Activated T-cell treated with anti-CD3 and anti-CD28 coated beads, Interleukin-2, amount 50 U/mL, for 24 hours (primary cell): ENCODE results near the gene FBXW12.

Experiments used
- DNase-seq: peaks from one replicate; pipeline ENCODE4 v3.0.0-alpha.2; 2020
- H3K27ac Mint-ChIP-seq: 2 replicates; pipeline ENCODE4 v1.8.0; 2020; ENCODE audit warnings: mild to moderate bottlenecking, mixed read lengths
- H3K27me3 Mint-ChIP-seq: 2 replicates; pipeline ENCODE4 v1.8.0; 2020; ENCODE audit warnings: mixed read lengths
- H3K36me3 Mint-ChIP-seq: 2 replicates; pipeline ENCODE4 v1.8.0; 2020; ENCODE audit warnings: low read depth, mixed read lengths
- H3K4me1 Mint-ChIP-seq: 2 replicates; pipeline ENCODE4 v1.8.0; 2020; ENCODE audit warnings: low read depth, mixed read lengths
- H3K4me3 Mint-ChIP-seq: 2 replicates; pipeline ENCODE4 v1.8.0; 2020; ENCODE audit warnings: mild to moderate bottlenecking, moderate library complexity, mixed read lengths
- H3K9me3 Mint-ChIP-seq: 2 replicates; pipeline ENCODE4 v1.8.0; 2020; ENCODE audit warnings: mixed read lengths

The FBXW12 gene

GRCh38 chr3:48440590-48440958 lies 68.6 kb downstream of the FBXW12 start:
- Mint-ChIP-seq H3K4me3 (peak overlapping the region; percentile 94), H3K27me3 (no peaks in the 10 kb centered on the region), H3K27ac (peak overlapping the region; percentile 97), H3K4me1 (peaks cover 42% of the 10 kb centered on the region), H3K36me3 (peaks cover 57% of the 10 kb centered on the region), H3K9me3 (no peaks in the 10 kb centered on the region)
- DNase-seq: no peak

GRCh38 chr3:48441940-48442339 lies 69.9 kb downstream of the FBXW12 start:
- peaks cover 68% of the 10 kb centered on the region for H3K36me3 Mint-ChIP-seq
- no peaks in the 10 kb centered on the region for H3K9me3 Mint-ChIP-seq
- DNase-seq: no peak
- H3K27ac Mint-ChIP-seq: peak overlapping the region; percentile 97
- H3K4me3 Mint-ChIP-seq: peak overlapping the region; percentile 94
- no peaks in the 10 kb centered on the region for H3K27me3 Mint-ChIP-seq
- H3K4me1 Mint-ChIP-seq: peaks cover 51% of the 10 kb centered on the region
